HG02571 (cell line): Measurements from ENCODE around the gene PDZK1IP1.
A peak's percentile ranks its signal among the peaks of the same experiment; 100 is the strongest.
"Not testable (repeated sequence)": the region's sequence is repeated elsewhere in the genome, so short reads cannot be mapped to it uniquely, and the experiment has no call there.

ENCODE experiments used
- ATAC-seq: cut with Tn5 transposase; IDR thresholded peaks from one replicate; pipeline ENCODE4 v1.9.1; 2021; ENCODE audit warnings: mild to moderate bottlenecking, moderate library complexity; ENCODE audit not compliant: unreplicated experiment

The PDZK1IP1 gene

GRCh38 chr1:47181955-47182675 lies 7.7 kb downstream of the PDZK1IP1 start:
- ATAC-seq: no peak

GRCh38 chr1:47181095-47181954 lies 8.5 kb downstream of the PDZK1IP1 start:
- ATAC-seq: no peak

GRCh38 chr1:47180603-47181094 lies 9.2 kb downstream of the PDZK1IP1 start:
- no peak for ATAC-seq

GRCh38 chr1:47179988-47180563 lies 9.8 kb downstream of the PDZK1IP1 start:
- no peak for ATAC-seq

- peak; percentile 80 for ATAC-seq
Observed at GRCh38 chr1:47179017-47179987, 10.5 kb downstream of the PDZK1IP1 start.

GRCh38 chr1:47178654-47179016 lies 11.2 kb downstream of the PDZK1IP1 start:
- no peak for ATAC-seq

GRCh38 chr1:47178020-47178419 lies 11.8 kb downstream of the PDZK1IP1 start:
- no peak for ATAC-seq

- peak; percentile 46 for ATAC-seq
Observed at GRCh38 chr1:47175227-47175934, 14.5 kb downstream of the PDZK1IP1 start.

- ATAC-seq: no peak
Observed at GRCh38 chr1:47174656-47175020, 15.2 kb downstream of the PDZK1IP1 start.

- ATAC-seq: no peak
Observed at GRCh38 chr1:47172782-47173181, 17.1 kb downstream of the PDZK1IP1 start.

- no peak for ATAC-seq
Observed at GRCh38 chr1:47164552-47164951, 25.3 kb downstream of the PDZK1IP1 start.

GRCh38 chr1:47161298-47162040 lies 28.4 kb downstream of the PDZK1IP1 start:
- no peak for ATAC-seq

- ATAC-seq: no peak
Observed at GRCh38 chr1:47160716-47161115, 29.1 kb downstream of the PDZK1IP1 start.

- not testable (repeated sequence) for ATAC-seq
Observed at GRCh38 chr1:47157957-47158356, 31.9 kb downstream of the PDZK1IP1 start.

GRCh38 chr1:47156457-47156856 lies 33.4 kb downstream of the PDZK1IP1 start:
- not testable (repeated sequence) for ATAC-seq

- not testable (repeated sequence) for ATAC-seq
Observed at GRCh38 chr1:47149162-47149561, 40.7 kb downstream of the PDZK1IP1 start.

- no peak for ATAC-seq
Observed at GRCh38 chr1:47147047-47147785, 42.6 kb downstream of the PDZK1IP1 start.

GRCh38 chr1:47146495-47146894 lies 43.3 kb downstream of the PDZK1IP1 start:
- not testable (repeated sequence) for ATAC-seq
